Stimulated activated naive CD8-positive, alpha-beta T cell treated with anti-CD3 and anti-CD28 coated beads, Interleukin-15, Interleukin-2, amounts not matched to agents 100 U/mL and 50 U/mL, for 24 hours (primary cell): ENCODE measurements around the gene COL27A1.
"Not testable (repeated sequence)": the region's sequence is repeated elsewhere in the genome, so short reads cannot be mapped to it uniquely, and the experiment has no call there.

ENCODE experiments used
- ATAC-seq: fragments of 150-1000 bp; cut with Tn5 transposase; one replicate; pipeline ENCODE4 v1.10.0; 2021
- DNase-seq: peaks from one replicate; pipeline ENCODE4 v3.0.0; 2021

Gene COL27A1

DNA sequence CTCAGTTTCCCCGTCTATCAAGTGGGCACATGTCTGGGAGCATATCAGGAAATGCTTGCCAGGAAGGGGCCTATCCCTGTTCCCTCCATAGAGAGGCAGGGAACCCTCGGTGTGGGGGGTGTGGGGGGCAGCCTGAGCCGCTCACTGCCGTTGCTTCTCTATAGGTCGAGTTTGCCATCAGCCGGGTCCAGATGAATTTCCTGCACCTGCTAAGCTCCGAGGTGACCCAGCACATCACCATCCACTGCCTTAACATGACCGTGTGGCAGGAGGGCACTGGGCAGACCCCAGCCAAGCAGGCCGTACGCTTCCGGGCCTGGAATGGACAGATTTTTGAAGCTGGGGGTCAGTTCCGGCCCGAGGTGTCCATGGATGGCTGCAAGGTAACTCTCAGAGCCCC lies 153.8 kb downstream of the COL27A1 start:
- DNase-seq (no peak), ATAC-seq (no peak)

GRCh38 chr9:114310471-114311450 lies 155.4 kb downstream of the COL27A1 start:
- no peak for ATAC-seq

DNA sequence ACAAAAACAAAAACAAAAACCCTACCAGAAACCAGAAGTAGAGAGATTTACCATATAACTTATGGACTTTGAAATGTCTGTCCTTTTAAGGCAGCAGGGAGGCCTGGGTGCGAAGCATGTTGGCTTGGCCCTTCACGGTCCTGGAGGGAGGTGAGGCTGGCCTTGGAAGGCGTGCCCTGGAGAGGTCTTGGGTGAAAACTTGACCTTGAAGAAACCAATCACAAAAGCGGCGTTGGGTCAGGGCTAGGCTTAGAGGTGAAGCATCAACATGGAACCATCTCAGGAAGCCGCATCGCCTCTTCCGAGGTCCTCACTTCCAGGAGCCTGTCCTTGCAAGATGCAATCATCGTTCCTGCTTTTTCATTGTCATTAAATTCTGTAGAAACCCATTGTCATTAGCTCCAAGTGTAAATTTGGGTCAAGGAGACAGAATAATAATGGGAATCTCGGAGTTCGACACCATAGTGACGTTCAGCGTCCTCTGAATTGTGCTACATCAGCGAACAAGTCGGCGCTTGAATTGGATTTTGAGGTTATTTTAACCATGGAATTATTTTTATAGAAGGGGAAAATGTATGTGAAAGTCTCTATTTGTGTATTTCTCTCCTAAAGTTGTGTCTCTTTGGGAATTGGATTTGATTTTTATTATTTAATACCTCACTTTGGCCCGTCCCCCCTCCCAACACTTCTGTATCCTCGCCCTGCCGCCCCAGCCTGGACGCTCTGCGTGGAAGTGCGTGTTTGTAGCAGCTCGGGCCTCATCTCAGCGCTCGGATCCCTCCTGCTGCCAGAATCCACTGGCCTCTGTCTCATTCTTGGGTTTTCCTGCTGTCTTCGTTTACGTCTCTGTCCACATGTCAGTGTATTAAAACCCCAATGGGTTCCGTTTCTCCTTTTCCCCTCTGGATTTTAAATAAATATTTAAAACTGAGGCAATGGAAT lies 156.5 kb downstream of the COL27A1 start:
- DNase-seq = no peak
- ATAC-seq = no peak

More at GRCh38 chr9:114310471-114311450, 155.4 kb downstream of the COL27A1 start:
- no peak for DNase-seq

DNA sequence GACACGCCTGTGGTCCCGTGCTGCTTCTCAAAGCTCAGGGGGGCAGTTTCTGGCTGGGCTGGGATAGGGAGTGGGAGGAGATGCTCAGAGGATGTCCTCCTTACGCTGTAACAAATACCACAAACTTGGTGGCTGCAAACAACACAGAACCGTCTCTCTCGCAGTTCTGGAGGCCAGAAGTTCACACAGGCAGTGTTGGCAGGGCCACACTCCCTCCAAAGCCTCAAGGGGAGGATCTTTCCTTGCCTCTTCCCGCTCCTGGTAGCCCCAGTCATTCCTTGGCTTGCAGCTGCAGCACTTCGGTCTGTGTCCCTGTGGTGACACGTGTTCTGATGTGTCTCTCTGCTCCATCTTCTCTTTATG lies 157.2 kb downstream of the COL27A1 start:
- ATAC-seq (no peak), DNase-seq (no peak)

DNA sequence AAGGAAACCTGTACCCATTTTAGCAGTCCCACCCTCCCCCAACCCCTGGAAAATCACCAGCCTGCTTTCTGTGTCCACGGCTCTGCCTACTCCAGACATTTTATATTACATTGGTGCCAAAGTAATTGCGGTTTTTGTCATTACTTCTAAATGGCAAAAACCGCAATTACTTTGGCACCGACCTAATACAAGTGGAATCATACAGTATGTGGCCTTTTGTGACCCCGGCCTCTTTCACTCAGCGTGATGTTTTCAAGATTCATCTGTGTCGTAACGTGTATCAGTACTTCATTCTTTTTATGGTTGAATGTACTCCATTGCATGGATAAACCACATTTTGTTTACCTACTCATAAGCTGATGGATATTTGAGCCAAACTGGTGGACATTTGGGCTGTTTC lies 157.8 kb downstream of the COL27A1 start:
- ATAC-seq (no peak), DNase-seq (no peak)

DNA sequence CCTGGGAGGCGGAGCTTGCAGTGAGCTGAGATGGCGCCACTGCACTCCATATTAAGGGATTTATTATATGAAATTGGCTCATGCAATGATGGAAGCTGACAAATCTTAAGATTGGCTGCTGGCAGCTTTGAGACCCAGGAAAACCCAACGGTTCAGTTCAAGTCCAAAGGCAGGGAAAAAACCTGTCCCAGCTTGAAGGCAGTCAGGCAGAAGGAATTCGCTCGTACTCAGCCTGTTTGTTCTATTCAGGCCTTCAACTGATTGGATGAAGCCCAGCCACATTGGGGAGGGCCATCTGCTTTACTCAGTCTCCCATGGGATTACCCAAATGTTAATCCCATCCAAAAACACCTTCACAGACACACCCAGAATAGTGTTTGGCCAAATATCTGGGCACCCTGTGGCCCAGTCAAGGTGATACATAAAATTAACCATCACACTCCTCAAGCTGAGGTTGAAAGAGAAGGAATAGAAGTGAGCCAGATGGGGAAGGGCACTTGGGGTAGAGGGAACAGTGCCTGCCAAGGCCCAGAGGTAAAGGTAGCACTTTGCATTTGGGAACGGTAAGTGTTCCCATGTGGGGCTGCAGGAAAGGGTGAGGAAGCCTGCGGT lies 159.0 kb downstream of the COL27A1 start:
- no peak for DNase-seq
- ATAC-seq = no peak

GRCh38 chr9:114314881-114315722 lies 159.8 kb downstream of the COL27A1 start:
- DNase-seq (no peak), ATAC-seq (no peak)

GRCh38 chr9:114315723-114316363 lies 160.5 kb downstream of the COL27A1 start:
- no peak for ATAC-seq
- no peak for DNase-seq

DNA sequence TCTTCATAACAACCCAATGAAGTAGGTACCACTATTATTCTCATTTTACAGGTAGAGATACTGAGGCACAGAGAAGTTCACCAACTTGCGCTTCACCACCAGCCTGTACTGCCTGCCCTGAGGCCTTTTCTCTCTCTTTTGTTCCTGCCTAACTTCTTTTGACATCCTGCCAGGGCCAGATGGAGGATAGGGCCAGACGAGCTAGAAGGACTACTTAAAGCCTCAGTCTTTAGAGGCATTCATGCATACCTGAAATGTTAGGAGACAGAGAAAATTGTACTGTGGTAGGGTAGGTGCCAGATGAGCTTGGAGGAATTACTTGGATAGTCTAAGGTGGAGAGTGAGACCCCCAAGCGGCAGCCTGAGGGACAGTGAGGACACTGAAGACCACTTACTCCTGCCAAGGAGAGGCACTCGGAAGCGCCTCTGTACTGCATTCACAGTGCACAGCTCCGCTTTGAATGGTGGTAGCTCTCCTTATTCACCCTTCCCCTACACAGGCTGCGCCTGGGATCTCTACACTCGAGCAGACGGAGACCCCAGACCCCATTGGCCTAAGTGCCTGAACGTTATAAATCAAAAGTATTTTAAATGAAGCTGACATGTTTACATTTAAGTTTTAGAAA lies 161.4 kb downstream of the COL27A1 start:
- DNase-seq = no peak
- ATAC-seq = no peak

DNA sequence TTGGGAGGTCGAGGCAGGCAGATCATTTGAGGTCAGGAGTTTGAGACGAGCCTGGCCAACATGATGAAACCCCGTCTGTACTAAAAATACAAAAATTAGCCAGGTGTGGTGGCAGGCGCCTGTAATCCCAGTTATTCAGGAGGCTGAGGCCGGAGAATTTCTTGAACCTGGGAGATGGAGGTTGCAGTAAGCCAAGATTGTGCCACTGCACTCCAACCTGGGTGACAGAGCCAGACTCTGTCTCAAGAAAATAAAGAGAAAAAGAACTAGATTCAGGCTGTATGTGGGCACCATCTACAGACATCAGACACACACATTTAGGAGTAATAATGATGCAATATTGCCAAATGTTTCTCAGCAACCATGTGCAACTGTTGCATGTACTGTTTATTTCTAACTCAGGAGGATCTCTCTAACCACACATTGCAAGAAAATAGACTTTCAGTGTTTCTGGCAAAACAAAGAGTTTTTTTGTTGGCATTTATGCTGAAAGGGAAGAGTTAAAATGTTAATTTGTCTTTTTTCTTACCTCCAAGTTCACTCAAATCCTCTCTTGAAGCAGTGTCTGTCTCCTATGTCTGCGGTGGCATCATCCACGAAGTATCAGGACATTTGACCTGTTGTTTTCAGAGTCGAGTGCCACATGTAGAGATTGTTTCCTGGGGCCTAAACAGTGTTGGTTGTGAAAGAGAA lies 162.5 kb downstream of the COL27A1 start:
- ATAC-seq (no peak), DNase-seq (no peak)

DNA sequence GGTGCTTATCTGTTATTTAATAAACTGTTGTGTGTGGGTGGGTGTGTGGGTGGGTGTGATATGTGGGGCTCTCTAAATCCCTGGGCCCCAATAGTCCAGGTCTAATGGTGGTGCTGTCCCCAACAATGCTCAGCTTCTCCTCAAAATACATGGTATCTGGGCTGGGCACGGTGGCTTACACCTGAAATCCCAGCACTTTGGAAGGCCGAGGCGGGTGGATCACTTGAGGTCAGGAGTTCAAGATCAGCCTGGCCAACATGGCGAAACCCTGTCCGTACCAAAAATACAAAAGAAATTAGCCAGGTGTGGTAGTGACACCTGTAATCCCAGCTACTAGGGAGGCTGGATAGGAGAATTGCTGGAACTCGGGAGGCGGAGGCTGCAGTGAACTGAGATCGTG lies 163.1 kb downstream of the COL27A1 start:
- DNase-seq (no peak), ATAC-seq (no peak)

DNA sequence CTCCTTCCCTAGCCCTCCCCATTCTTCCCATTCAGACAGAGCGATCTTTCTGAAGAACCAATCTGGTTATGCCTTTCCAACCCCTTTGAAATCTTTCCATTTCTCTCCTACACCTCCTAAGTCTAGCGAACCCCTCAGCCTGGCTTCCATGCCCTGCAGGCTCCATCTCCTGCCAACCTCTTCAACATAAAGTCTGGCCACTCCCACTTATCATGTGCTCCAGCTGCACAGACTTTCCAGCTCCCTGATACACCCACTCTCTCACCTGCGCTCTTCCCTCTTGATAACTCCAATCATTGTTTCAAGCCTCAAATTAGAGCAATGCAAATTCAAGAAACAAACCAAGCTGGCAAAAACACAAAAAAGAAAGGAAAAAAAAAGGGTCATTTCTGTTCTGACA lies 163.8 kb downstream of the COL27A1 start:
- DNase-seq = no peak
- ATAC-seq = no peak

- not testable (repeated sequence) for ATAC-seq, DNase-seq
Observed at GRCh38 chr9:114320710-114321109, 165.4 kb downstream of the COL27A1 start.

GRCh38 chr9:114321759-114322158 lies 166.4 kb downstream of the COL27A1 start:
- ATAC-seq (peak; percentile 39), DNase-seq (no peak)

- ATAC-seq, DNase-seq: not testable (repeated sequence)
Observed at GRCh38 chr9:114322160-114322818, 167.0 kb downstream of the COL27A1 start.

DNA sequence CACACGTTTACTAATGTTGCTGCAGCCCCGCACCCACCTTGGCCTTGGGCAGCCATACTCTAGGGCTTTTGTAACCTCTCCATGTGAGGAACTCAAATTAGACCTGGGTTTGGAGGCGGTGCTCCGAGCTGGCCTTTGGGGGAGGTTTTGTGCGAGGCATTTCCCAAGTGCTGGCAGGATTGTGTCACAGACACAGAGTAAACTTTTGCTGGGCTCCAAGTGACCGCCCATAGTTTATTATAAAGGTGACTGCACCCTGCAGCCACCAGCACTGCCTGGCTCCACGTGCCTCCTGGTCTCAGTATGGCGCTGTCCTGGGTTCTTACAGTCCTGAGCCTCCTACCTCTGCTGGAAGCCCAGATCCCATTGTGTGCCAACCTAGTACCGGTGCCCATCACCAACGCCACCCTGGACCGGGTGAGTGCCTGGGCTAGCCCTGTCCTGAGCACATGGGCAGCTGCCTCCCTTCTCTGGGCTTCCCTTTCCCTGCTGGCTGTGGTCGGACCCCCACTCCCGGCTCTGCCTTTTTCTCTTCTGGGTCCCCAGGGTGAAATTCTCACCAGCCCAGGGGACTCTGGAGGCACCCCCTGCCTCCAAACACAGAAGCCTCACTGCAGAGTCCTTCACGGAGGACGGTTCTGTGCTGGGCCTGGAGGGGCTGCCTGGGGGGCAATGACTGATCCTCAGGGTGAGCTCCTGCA lies 167.6 kb downstream of the COL27A1 start, which contains the start of gene ORM1:
Gene ORM1 (plus strand): TSS at position 268 of the 701 bp plus-strand sequence. CDS start 36 bp downstream, at position 304.
- ATAC-seq, DNase-seq: not testable (repeated sequence)

- ATAC-seq, DNase-seq: not testable (repeated sequence)
Observed at GRCh38 chr9:114323849-114324248, 168.5 kb downstream of the COL27A1 start.

GRCh38 chr9:114324492-114324891 lies 169.2 kb downstream of the COL27A1 start:
- no peak for DNase-seq
- no peak for ATAC-seq
